NCI-H2171 treated with DMSO at 0.1 percent for 48 hours (cell line): ENCODE data around the gene PDIA4.
"Not testable (repeated sequence)": the region's sequence is repeated elsewhere in the genome, so short reads cannot be mapped to it uniquely, and the experiment has no call there.

Experiments
- DNase-seq: peaks from one replicate; lab custom pipeline; 2025; lab: John Stamatoyannopoulos, UW

Gene PDIA4

DNA sequence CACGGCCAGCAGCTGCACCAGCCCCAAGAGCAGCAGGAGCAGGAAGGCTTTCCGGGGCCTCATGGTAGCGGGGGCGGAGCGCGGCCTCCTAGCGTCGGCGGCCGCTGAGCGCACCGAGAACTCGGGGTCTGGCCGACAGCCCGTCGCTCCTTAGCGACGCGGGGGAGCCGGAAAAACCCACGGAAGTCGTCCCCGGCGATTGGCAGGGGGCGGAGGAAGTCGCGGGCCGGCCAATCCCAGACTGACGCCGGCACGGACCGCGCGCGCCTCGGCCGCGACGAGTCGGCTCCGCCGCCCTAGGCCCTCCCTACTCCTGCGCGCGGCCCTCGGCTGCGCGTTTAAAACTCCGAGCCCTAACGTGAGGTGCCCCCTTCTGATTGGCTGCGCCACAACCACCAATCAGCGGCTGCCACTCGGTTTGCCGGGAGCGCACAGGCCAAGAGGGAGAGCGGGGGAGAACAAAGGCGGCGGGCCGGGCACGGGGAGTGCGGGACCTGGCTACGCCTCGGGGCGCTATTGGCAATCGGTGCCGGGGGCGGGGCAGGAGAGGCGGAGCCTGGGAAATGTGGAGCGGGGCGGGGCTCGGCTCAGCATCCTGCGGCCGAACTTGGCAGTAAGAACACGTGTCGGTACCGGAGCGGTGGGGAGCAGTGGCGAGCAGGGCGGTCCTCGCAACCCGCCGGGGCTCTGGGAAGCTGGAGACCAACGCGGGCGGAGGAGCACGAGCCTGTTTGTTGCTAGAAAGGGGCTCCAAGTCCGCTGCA lies at the start of gene PDIA4:
PDIA4 (minus strand) TSS at position 160 of the 764 bp plus-strand sequence; CDS start at position 63, 97 bp downstream.
- peak; percentile 99 for DNase-seq

DNA sequence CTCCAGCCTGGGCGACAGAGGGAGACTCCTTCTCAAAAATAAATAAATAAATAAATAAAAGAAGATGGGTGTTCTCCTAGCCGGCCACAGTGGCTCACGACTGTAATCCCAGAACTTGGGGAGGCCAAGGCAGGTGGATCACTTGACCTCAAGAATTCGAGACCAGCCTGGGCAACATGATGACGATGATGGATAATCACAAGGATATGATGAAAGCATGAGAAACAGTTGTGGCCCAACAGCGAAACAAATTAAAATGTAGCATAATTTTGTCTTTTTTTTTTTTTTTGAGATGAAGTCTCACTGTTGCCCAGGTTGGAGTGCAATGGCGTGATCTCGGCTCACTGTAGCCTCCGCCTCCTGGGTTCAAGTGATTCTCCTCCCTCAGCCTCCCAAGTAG lies 49.3 kb upstream of the PDIA4 start:
- DNase-seq: no peak

DNA sequence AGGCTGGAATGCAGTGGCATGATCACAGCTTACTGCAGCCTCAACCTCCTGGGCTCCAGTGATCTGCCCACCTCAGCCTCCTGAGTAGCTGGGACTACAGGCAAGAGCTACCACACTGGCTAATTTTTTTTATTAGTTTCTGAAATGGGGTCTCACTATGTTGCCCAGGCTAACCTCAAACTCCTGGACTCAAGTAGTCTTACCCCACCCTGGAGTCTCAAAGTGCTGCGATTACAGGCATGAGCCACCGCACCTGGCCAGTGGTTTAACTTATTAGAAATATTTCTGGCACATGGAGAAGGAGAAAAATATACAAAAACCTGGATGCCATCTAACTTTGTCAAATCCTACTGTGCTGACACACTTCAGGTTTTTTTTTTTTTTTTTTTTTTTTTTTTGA lies 47.0 kb upstream of the PDIA4 start:
- DNase-seq: no peak

GRCh38 chr7:149074116-149074885 lies 46.0 kb upstream of the PDIA4 start:
- no peak for DNase-seq

GRCh38 chr7:149072438-149072775 lies 44.1 kb upstream of the PDIA4 start:
- DNase-seq: no peak

DNA sequence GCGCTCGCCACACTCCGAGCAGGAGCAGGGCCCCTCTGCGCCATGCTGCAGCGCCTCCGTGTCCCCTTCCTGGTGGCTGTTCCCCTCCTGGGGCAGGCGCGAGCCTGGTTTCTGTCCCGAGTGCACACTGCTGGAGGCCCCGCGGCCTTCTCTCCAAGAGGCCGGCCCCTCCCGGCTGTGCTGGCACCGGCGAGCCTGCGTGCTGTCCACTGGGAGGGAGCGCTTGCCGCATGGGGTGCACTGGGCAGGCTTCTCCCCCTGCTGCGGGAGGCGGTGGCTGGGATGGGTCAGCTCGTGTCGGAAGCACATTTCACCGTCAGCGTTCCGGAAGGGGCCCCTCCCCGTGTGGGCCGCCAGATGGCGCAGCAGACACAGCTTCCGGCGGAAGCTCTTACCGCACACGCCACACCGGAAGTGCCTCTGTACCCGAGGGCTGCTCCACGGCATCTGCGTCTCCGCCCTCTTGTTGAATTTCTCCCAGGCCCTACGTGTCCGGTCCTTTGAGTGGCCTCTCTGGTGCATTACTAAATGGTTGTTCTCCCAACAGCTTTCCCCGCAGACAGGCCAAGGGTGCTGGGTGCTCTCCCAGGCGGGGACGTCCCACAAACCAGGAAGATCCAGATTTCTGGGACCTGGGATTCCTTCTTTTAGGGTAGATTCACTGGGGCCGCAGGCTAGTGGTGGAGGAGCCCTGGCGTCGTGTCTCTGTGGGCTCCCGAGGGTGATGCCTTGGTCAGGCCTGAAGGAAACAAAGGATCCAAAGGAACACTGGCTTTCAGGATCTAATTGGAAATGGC lies 43.5 kb upstream of the PDIA4 start:
- no peak for DNase-seq

GRCh38 chr7:149071182-149071635 lies 42.9 kb upstream of the PDIA4 start:
- DNase-seq: no peak

- no peak for DNase-seq
These were observed 42.2 kb upstream of the PDIA4 start for GRCh38 chr7:149070372-149071125.

DNA sequence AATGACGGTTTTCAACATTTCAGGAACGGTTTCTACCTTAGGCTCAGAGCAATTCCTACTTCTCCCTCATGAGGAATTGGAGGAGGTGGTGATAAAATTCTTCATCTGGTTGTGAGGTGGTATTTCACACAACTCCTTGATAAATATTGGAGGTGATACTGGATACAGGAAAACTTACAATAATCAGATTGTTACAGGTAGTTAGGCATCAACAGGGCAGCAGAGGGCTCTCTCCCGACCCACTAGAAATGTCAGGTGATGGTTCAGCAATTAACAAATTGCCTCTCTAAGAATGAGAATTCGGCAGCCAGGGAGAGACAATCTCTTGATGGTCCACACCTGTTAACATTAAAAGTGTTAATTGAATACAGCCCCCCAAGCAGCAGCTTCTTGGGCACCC lies 39.6 kb upstream of the PDIA4 start:
- DNase-seq: no peak

- no peak for DNase-seq
These were observed 35.2 kb upstream of the PDIA4 start for GRCh38 chr7:149063476-149063875.

GRCh38 chr7:149062217-149062899 lies 34.1 kb upstream of the PDIA4 start:
- not testable (repeated sequence) for DNase-seq

DNA sequence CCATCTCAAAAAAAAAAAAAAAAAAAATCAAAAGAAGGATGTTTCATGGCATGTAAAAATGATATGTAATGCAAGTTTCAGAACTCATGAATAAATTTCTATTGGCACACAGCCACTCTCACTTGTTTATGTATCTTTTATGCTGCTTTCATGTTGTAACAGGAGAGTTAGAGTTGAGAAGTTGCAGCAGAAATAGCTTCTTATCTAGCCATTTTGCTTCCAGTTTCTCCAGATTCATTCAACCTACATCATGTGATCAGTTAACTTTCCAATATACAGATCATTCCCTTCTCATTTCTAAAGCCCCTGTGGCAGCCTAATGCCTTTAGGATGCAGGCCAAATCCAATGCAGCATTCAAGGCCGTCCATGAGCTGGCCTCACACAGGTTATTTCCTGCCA lies 31.9 kb upstream of the PDIA4 start:
- no peak for DNase-seq

GRCh38 chr7:149053885-149054284 lies 25.6 kb upstream of the PDIA4 start:
- DNase-seq: no peak

GRCh38 chr7:149053384-149053783 lies 25.1 kb upstream of the PDIA4 start:
- DNase-seq: no peak

- DNase-seq: no peak
These were observed 22.6 kb upstream of the PDIA4 start for GRCh38 chr7:149050941-149051340.

- DNase-seq: no peak
These were observed 20.5 kb upstream of the PDIA4 start for GRCh38 chr7:149048805-149049204.

DNA sequence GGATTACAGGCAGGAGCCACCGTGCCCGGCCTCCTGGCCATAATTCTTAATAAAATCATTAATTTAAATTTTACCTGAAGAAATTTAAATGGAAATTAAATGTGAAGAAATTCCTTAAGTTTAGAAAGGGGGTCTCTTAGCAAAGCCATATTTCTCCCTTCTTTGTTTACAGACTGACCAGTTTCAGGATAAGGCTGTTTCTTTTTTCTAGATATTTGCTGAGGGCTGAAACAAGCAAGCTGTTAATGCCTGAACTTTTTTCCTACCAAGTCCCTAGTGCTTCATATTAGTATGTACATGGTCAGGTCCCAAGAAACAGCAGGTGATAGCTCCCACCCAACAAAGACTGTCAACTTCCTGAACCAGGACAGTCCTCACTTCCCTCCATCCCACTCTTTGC lies 18.1 kb upstream of the PDIA4 start:
- DNase-seq: no peak

GRCh38 chr7:149043936-149044335 lies 15.6 kb upstream of the PDIA4 start:
- no peak for DNase-seq

DNA sequence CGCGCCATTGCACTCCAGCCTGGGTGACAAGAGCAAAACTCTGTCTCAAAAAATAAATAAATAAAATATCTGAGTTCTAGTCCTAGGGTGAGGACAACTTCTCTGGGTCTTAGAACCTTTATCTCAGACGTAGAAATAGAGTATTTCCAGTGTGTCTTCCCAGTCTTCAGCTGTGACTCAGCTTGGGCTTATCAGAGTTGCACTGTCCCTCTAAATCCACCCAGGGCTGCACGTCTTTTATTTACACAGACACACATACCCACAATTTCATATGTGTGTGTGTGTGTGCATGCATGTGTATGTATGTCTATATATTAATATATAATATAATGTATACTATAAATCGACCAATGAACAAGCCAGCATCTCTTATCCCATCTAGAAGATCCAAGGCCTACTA lies 13.0 kb upstream of the PDIA4 start:
- no peak for DNase-seq

GRCh38 chr7:149038641-149039040 lies 10.3 kb upstream of the PDIA4 start:
- DNase-seq: not testable (repeated sequence)

DNA sequence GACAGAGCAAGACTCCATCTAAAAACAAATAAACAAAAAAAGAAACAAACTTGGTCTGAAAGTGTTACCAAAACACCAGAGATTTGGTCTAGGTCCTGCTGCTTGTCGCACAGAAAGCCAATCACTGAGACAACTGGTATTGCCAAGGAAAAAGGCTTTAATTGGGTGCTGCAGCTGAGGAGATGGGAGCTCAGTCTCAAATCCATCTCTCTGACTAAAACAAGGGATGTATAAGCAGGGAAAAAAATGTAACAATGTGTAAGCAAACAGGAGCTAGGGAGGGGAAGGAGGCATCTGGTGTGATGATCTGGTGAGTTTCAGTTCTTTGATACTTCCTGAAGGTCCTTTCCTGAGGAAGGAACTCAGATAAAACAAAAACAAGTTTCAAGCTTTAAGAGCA lies 8.4 kb upstream of the PDIA4 start:
- DNase-seq: no peak
